ENCODE data around the gene LTBP1. TPM values are rescaled to one million over a fixed set of nuclear protein-coding genes. Genes with fewer than 3 reads are reported as not detected.

The LTBP1 gene
- total and polyA plus RNA-seq, 2 experiments from 2014 or later: 15.7 to 49.8 TPM

- TF ChIP-seq ZNF462 (CRISPR knock-in tag; IDR thresholded peaks at IDR 0.05): no peak
- TF ChIP-seq STAT1 (IDR thresholded peaks at IDR 0.05; ENCODE audit: unreplicated experiment): no peak
Measured at GRCh38 chr2:32960238-32960637, 13.5 kb downstream of the LTBP1 start (continued).

GRCh38 chr2:32960647-32961403, 14.1 kb downstream of the LTBP1 start:
- no peaks in the 10 kb centered on the region for H3K27me3 Mint-ChIP-seq (ENCODE audit: insufficient read depth, low read depth, poor library complexity)
- no peak overlapping the region for H3K27ac Mint-ChIP-seq
- H3K4me3 Mint-ChIP-seq: no peak overlapping the region
- no peaks in the 10 kb centered on the region for H3K9me3 Mint-ChIP-seq
- H3K4me1 Mint-ChIP-seq: peaks cover 2% of the 10 kb centered on the region; the same call in 2 of the 3 replicates
- H3K36me3 Mint-ChIP-seq (ENCODE audit: low read depth): no peaks in the 10 kb centered on the region
- H3K4me2 ChIP-seq: no peak overlapping the region
- no peaks in the 10 kb centered on the region for H3K4me1 ChIP-seq (ENCODE audit: insufficient read depth)
- no peaks in the 10 kb centered on the region for H3K27me3 ChIP-seq (ENCODE audit: insufficient read depth)
- H3K79me2 ChIP-seq (replicated peaks; ENCODE audit: insufficient read depth): no peaks in the 10 kb centered on the region
- H3K36me3 ChIP-seq (ENCODE audit: insufficient read depth): no peaks in the 10 kb centered on the region
- no peak for DNase-seq (ENCODE audit: low spot score)
- H3K4me3 ChIP-seq: no peak overlapping the region
- H3K9me2 ChIP-seq (ENCODE audit: insufficient read depth): no peaks in the 10 kb centered on the region
- no peaks in the 10 kb centered on the region; the same call in 1 of the 2 replicates for H4K20me1 ChIP-seq (replicated peaks; ENCODE audit: insufficient read depth)
- H3F3A ChIP-seq (replicated peaks; ENCODE audit: low read depth): no peaks in the 10 kb centered on the region
- no peak overlapping the region for H3K27ac ChIP-seq (ENCODE audit: low read depth)
- no peak for ATAC-seq
- H2AFZ ChIP-seq: no peak overlapping the region
- TF ChIP-seq ZNF462 (CRISPR knock-in tag; IDR thresholded peaks at IDR 0.05): no peak
- TF ChIP-seq STAT1 (IDR thresholded peaks at IDR 0.05; ENCODE audit: unreplicated experiment): no peak
- no peak for TF ChIP-seq NANOG (IDR thresholded peaks at IDR 0.05; ENCODE audit: borderline replicate concordance)
- TF ChIP-seq POLR2AphosphoS5 (IDR thresholded peaks at IDR 0.05; ENCODE audit: low read depth): no peak
- TF ChIP-seq EZH2 (IDR thresholded peaks at IDR 0.05; ENCODE audit: low read depth, unreplicated experiment): no peak
- no peak for TF ChIP-seq ZNF331 (CRISPR knock-in tag; IDR thresholded peaks at IDR 0.05; ENCODE audit: low read depth)
- no peak for TF ChIP-seq CREB1 (CRISPR knock-in tag; IDR thresholded peaks at IDR 0.05; ENCODE audit: low read depth)

Data from GM23338 (cell line).